Peyer's patch (tissue), 4 donors: ENCODE results near the gene SGK2.

ENCODE experiments used
- CTCF ChIP-seq, 6 experiments: fragments of 450-650 bp in 4 of 6; fragments of 200-600 bp in 2 of 6; sonication (generic) in 1 of 6; IDR thresholded peaks; one replicate each; pipeline ENCODE4 v1.5.1; 2017 to 2019; ENCODE audit warnings: antibody characterized with exemption in 6 of 6, mild to moderate bottlenecking in 3 of 6, moderate library complexity in 1 of 6
- POLR2A ChIP-seq, 2 donors: fragments of 450-650 bp; IDR thresholded peaks; one replicate each; pipeline ENCODE4 v1.5.1; 2017; ENCODE audit warnings: antibody characterized with exemption in 2 of 2, mild to moderate bottlenecking in 2 of 2, moderate library complexity in 2 of 2

DNA sequence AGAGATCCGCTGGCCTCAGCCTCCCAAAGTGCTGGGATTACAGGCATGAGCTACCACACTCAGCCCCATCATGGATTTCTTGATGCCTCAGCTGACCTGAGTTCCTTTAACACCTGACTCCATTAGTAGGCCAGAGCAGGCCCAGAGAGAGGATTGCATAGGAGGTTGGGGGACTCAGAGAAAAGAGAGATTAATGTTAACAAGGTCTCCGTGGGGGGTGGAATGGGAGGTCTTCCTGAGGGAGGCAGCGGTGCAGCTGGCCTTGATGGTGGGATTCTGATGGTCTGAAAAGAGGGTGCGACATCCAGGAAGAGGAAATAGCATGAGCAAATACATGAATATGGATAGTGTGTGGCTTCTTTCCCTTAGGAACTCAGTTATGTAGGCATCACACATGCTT, 9.9 kb downstream of the SGK2 start:
- TF ChIP-seq POLR2A (IDR thresholded peaks at IDR 0.05) = no peak
- no peak for TF ChIP-seq CTCF (IDR thresholded peaks at IDR 0.05)
